HepG2 (cell line): Measurements from ENCODE around the gene NIPAL3. TPM values are rescaled to one million over a fixed set of nuclear protein-coding genes. Genes with fewer than 3 reads are reported as not detected.

Experiments used
- ATAC-seq: fragments of 200-7000 bp; cut with Tn5 transposase; 3 replicates; pipeline ENCODE4 v1.9.1; 2020; ENCODE audit warnings: mild to moderate bottlenecking, moderate library complexity
- BruUV-seq: library from RNA; stranded (reverse); fragments of 400-500 nt; replicated peaks from 2 replicates; lab custom pipeline; 2021; lab: Mats Ljungman, UMichigan
- CTCF ChIA-PET: fragments of 300-600 bp; formaldehyde crosslinking; extraction: SDS; loops from one replicate; lab custom pipeline; 2021; ENCODE audit warnings: low total read pairs, inconsistent platforms, low intra/inter-chr PET ratio; lab: Yijun Ruan, JAX
- POLR2A ChIA-PET: fragments of 350-600 bp; sonication (Branson Sonifier 250); formaldehyde crosslinking; loops from one replicate; lab custom pipeline; 2020; ENCODE audit warnings: antibody characterized with exemption, inconsistent platforms; lab: Yijun Ruan, JAX
- DNase-seq: peaks from one replicate; pipeline ENCODE4 v3.0.0-alpha.2; 2015; ENCODE audit warnings: low spot score
- FAIRE-seq: peaks from 3 replicates; lab custom pipeline; 2011; peaks lifted over from hg19 to GRCh38; lab: Jason Lieb, UNC
- H2AFZ ChIP-seq: one replicate; pipeline ENCODE4 v1.6.1; 2011; ENCODE audit warnings: low read length, inconsistent platforms
- H3K27ac ChIP-seq: fragments of 300-600 bp; 3 replicates; pipeline ENCODE4 v1.8.0; 2011; ENCODE audit warnings: mixed run types, mild to moderate bottlenecking, mixed read lengths, low read length, inconsistent platforms; ENCODE audit not compliant: insufficient read depth; ENCODE audit errors: extremely low read length
- H3K27me3 ChIP-seq, 2 experiments: fragments of 200-600 bp in 1 of 2; 2 replicates in 1 of 2; 3 replicates in 1 of 2; pipeline versions ENCODE4 v1.6.0 to v1.8.0; 2011; ENCODE audit warnings: low read length in 2 of 2, mild to moderate bottlenecking in 2 of 2, moderate library complexity in 2 of 2, inconsistent platforms in 1 of 2; ENCODE audit not compliant: insufficient read depth in 2 of 2, control insufficient read depth in 1 of 2
- H3K36me3 ChIP-seq, 2 experiments: fragments of 200-600 bp in 1 of 2; replicated peaks in 1 of 2; 2 replicates in 1 of 2; 3 replicates in 1 of 2; pipeline versions ENCODE4 v1.5.1 to v1.8.0; 2011; ENCODE audit warnings: low read length in 2 of 2, inconsistent platforms in 1 of 2; ENCODE audit not compliant: insufficient read depth in 2 of 2, control insufficient read depth in 1 of 2
- H3K4me1 ChIP-seq: 2 replicates; pipeline ENCODE4 v1.5.1; 2012; ENCODE audit warnings: low read length, inconsistent platforms; ENCODE audit not compliant: insufficient read depth
- H3K4me2 ChIP-seq: 2 replicates; pipeline ENCODE4 v1.6.0; 2011; ENCODE audit warnings: low read depth, low read length, inconsistent platforms
- H3K4me3 ChIP-seq, 3 experiments: fragments of 200-600 bp in 1 of 3; sonication (generic), shearing (Covaris generic) in 1 of 3; replicated peaks in 1 of 3; 2 replicates each; pipeline ENCODE4 v1.5.1; 2011 to 2016; ENCODE audit warnings: low read length in 3 of 3, inconsistent platforms in 2 of 3, low read depth in 2 of 3, mild to moderate bottlenecking in 2 of 3, control low read depth in 1 of 3, mixed read lengths in 1 of 3; ENCODE audit not compliant: insufficient read depth in 1 of 3
- H3K79me2 ChIP-seq: one replicate; pipeline ENCODE4 v1.6.1; 2011; ENCODE audit warnings: low read length, inconsistent platforms; ENCODE audit not compliant: insufficient read depth
- H3K9ac ChIP-seq: 2 replicates; pipeline ENCODE4 v1.6.0; 2011; ENCODE audit warnings: mild to moderate bottlenecking, low read depth, low read length, inconsistent platforms; ENCODE audit not compliant: insufficient read depth
- H3K9me3 ChIP-seq: 2 replicates; pipeline ENCODE4 v1.5.1; 2012; ENCODE audit warnings: mild to moderate bottlenecking, low read length
- H4K20me1 ChIP-seq: 2 replicates; pipeline ENCODE4 v1.6.0; 2011; ENCODE audit warnings: inconsistent platforms, mild to moderate bottlenecking, low read length, moderate library complexity; ENCODE audit not compliant: insufficient read depth
- DMAP1 ChIP-seq: IDR thresholded peaks from 2 replicates; pipeline ENCODE4 v1.6.1; 2016
- HBP1 ChIP-seq: IDR thresholded peaks from 2 replicates; pipeline ENCODE4 v1.6.1; 2016; ENCODE audit warnings: low read depth, control low read depth
- HNRNPLL ChIP-seq: fragments of 200-400 bp; formaldehyde crosslinking; IDR thresholded peaks from 2 replicates; pipeline ENCODE4 v1.6.1; 2017; ENCODE audit warnings: mild to moderate bottlenecking, low read depth, low read length; ENCODE audit not compliant: poor library complexity, severe bottlenecking
- JDP2 ChIP-seq: sonication (generic); formaldehyde crosslinking; IDR thresholded peaks from 2 replicates; pipeline ENCODE4 v1.8.1; 2022; ENCODE audit warnings: missing genetic modification reagents, borderline replicate concordance
- PCBP2 ChIP-seq: fragments of 200-400 bp; formaldehyde crosslinking; optimal IDR thresholded peaks from 2 replicates; pipeline ENCODE3; 2018; ENCODE audit warnings: low read length, low read depth; ENCODE audit not compliant: poor library complexity, severe bottlenecking
- PLSCR1 ChIP-seq: sonication (generic); formaldehyde crosslinking; IDR thresholded peaks from 2 replicates; pipeline ENCODE4 v1.5.0; 2020; ENCODE audit warnings: missing genetic modification reagents, mild to moderate bottlenecking, borderline replicate concordance
- REXO4 ChIP-seq: sonication (generic); formaldehyde crosslinking; IDR thresholded peaks from 2 replicates; pipeline ENCODE4 v1.8.0; 2022; ENCODE audit warnings: missing genetic modification reagents, mild to moderate bottlenecking, borderline replicate concordance
- RNF2 ChIP-seq: fragments of 450-650 bp; conservative IDR thresholded peaks from 2 replicates; pipeline ENCODE4 v1.6.1; 2016; ENCODE audit warnings: low read depth
- TERF1 ChIP-seq: sonication (generic); formaldehyde crosslinking; IDR thresholded peaks from 2 replicates; pipeline ENCODE4 v1.8.0; 2022; ENCODE audit warnings: mild to moderate bottlenecking, missing genetic modification reagents, moderate library complexity
- THAP8 ChIP-seq: sonication (generic); formaldehyde crosslinking; IDR thresholded peaks from 2 replicates; pipeline ENCODE4 v1.5.1; 2020; ENCODE audit warnings: missing genetic modification reagents, mild to moderate bottlenecking, borderline replicate concordance
- ZBTB7A ChIP-seq: sonication (generic); formaldehyde crosslinking; IDR thresholded peaks from 2 replicates; pipeline ENCODE4 v1.8.0; 2022; ENCODE audit warnings: mild to moderate bottlenecking, missing genetic modification reagents
- ZMYM4 ChIP-seq: sonication (generic); formaldehyde crosslinking; IDR thresholded peaks from 2 replicates; pipeline ENCODE4 v1.8.1; 2023; ENCODE audit warnings: mild to moderate bottlenecking, missing genetic modification reagents
- ZNF430 ChIP-seq: sonication (generic); formaldehyde crosslinking; IDR thresholded peaks from 2 replicates; pipeline ENCODE4 v1.9.0; 2021; ENCODE audit warnings: mild to moderate bottlenecking, missing genetic modification reagents
- ZNF446 ChIP-seq: sonication (generic); formaldehyde crosslinking; IDR thresholded peaks from 2 replicates; pipeline ENCODE4 v1.5.0; 2020; ENCODE audit warnings: mild to moderate bottlenecking, missing genetic modification reagents
- whole genome bisulfite sequencing: methylation state at CpG from one replicate; pipeline ENCODE4 v1.1.6; 2017; ENCODE audit warnings: low lambda C conversion rate; 5-methylcytosine and 5-hydroxymethylcytosine counted together
- in situ Hi-C: cut with HindIII; loops from 2 replicates; pipeline ENCODE4 v1.10.0; 2017; ENCODE audit warnings: low pct_unique_long_range_greater_than_20kb; ENCODE audit not compliant: extremely low pct_ligation_motif_present
- intact Hi-C: fragments of 100-400 bp; cut with micrococcal nuclease; formaldehyde crosslinking; loops from one replicate; pipeline ENCODE4 v1.10.0; 2022; ENCODE audit not compliant: unreplicated experiment
- polyA plus RNA-seq, 8 experiments: library from polyadenylated mRNA; depleted of rRNA in 3 of 8; stranded (reverse) in 7 of 8; unstranded in 1 of 8; fragments of >200 nt; fragmentation: Illumina TruSeq in 4 of 8; extraction: Trizol in 4 of 8; gene quantifications; 2 replicates each; pipeline versions ENCODE4 v1.2.1 to v1.2.3, GENCODE V29; 2011 to 2016; ENCODE audit warnings: low read depth in 4 of 8, missing spikeins in 1 of 8, mixed read lengths in 1 of 8; ENCODE audit not compliant: insufficient read depth in 1 of 8
- total RNA-seq, 5 experiments: library from RNA; depleted of rRNA; stranded (reverse); fragments of >200 nt; fragmentation: Illumina TruSeq; extraction: Trizol; gene quantifications; 2 replicates each; pipeline ENCODE4 v1.2.3, GENCODE V29; 2016; ENCODE audit warnings: low read depth in 1 of 5

NIPAL3 gene
- total and polyA plus RNA-seq, 2 of the 13 experiments (the other 11 are each of a cell fraction or from before 2014, with no cell fraction given), result 5.6 to 8.6 TPM

GRCh38 chr1:24437631-24438396 is 22.2 kb downstream of the NIPAL3 start:
- BruUV-seq, result no TSS peak
- intact Hi-C loops (no loop called here), in situ Hi-C loops (no loop called here)
- Histone ChIP-seq H3K9me3 (no peaks in the 10 kb centered on the region), H3K36me3 (no peaks in the 10 kb centered on the region), H3K4me2 (no peak overlapping the region), H3K79me2 (no peaks in the 10 kb centered on the region), H3K4me1 (peaks cover 4% of the 10 kb centered on the region; the same call in 1 of the 2 replicates), H2AFZ (no peak overlapping the region), H3K27ac (no peak overlapping the region), H4K20me1 (no peaks in the 10 kb centered on the region), H3K9ac (no peak overlapping the region), H3K27me3 (no peaks in the 10 kb centered on the region), H3K4me3 (no peak overlapping the region)
- POLR2A ChIA-PET, result interaction anchor here (1.1 kb wide), 1 partner anchor 44 kb away, joined by 3 read pairs; no protein-coding TSS in a partner anchor
- no peak for FAIRE-seq
- no peak for TF ChIP-seq ZNF430 (CRISPR knock-in tag)
- TF ChIP-seq HBP1 (CRISPR knock-in tag), result no peak
- no peak for TF ChIP-seq JDP2 (CRISPR knock-in tag)
- TF ChIP-seq THAP8 (CRISPR knock-in tag), result no peak
- TF ChIP-seq HNRNPLL, result no peak
- no peak for TF ChIP-seq REXO4 (CRISPR knock-in tag)
- no peak for TF ChIP-seq PCBP2
- TF ChIP-seq ZMYM4 (CRISPR knock-in tag), result no peak
- no peak for TF ChIP-seq DMAP1 (CRISPR knock-in tag)
- TF ChIP-seq PLSCR1, result no peak
- no peak for TF ChIP-seq RNF2
- no peak for TF ChIP-seq ZNF446
- no peak for TF ChIP-seq TERF1
- TF ChIP-seq ZBTB7A (CRISPR knock-in tag), result no peak
- ATAC-seq, result no peak
- no peak for DNase-seq
- WGBS, result 85% methylated on average over 9 of the region's 9 CpGs
- CTCF ChIA-PET, result no interaction called here
